HepG2 (cell line): ENCODE results near the gene SRRM1. TPM values are rescaled to one million over a fixed set of nuclear protein-coding genes. Genes with fewer than 3 reads are reported as not detected.

Experiments used
- ATAC-seq: fragments of 200-7000 bp; cut with Tn5 transposase; 3 replicates; pipeline ENCODE4 v1.9.1; 2020; ENCODE audit warnings: mild to moderate bottlenecking, moderate library complexity
- BruUV-seq: library from RNA; stranded (reverse); fragments of 400-500 nt; replicated peaks from 2 replicates; lab custom pipeline; 2021; lab: Mats Ljungman, UMichigan
- CTCF ChIA-PET: fragments of 300-600 bp; formaldehyde crosslinking; extraction: SDS; loops from one replicate; lab custom pipeline; 2021; ENCODE audit warnings: low total read pairs, inconsistent platforms, low intra/inter-chr PET ratio; lab: Yijun Ruan, JAX
- POLR2A ChIA-PET: fragments of 350-600 bp; sonication (Branson Sonifier 250); formaldehyde crosslinking; loops from one replicate; lab custom pipeline; 2020; ENCODE audit warnings: antibody characterized with exemption, inconsistent platforms; lab: Yijun Ruan, JAX
- DNase-seq: peaks from one replicate; pipeline ENCODE4 v3.0.0-alpha.2; 2015; ENCODE audit warnings: low spot score
- FAIRE-seq: peaks from 3 replicates; lab custom pipeline; 2011; peaks lifted over from hg19 to GRCh38; lab: Jason Lieb, UNC
- H2AFZ ChIP-seq: one replicate; pipeline ENCODE4 v1.6.1; 2011; ENCODE audit warnings: low read length, inconsistent platforms
- H3K27ac ChIP-seq: fragments of 300-600 bp; 3 replicates; pipeline ENCODE4 v1.8.0; 2011; ENCODE audit warnings: mixed run types, mild to moderate bottlenecking, mixed read lengths, low read length, inconsistent platforms; ENCODE audit not compliant: insufficient read depth; ENCODE audit errors: extremely low read length
- H3K27me3 ChIP-seq, 2 experiments: fragments of 200-600 bp in 1 of 2; 2 replicates in 1 of 2; 3 replicates in 1 of 2; pipeline versions ENCODE4 v1.6.0 to v1.8.0; 2011; ENCODE audit warnings: low read length in 2 of 2, mild to moderate bottlenecking in 2 of 2, moderate library complexity in 2 of 2, inconsistent platforms in 1 of 2; ENCODE audit not compliant: insufficient read depth in 2 of 2, control insufficient read depth in 1 of 2
- H3K36me3 ChIP-seq, 2 experiments: fragments of 200-600 bp in 1 of 2; replicated peaks in 1 of 2; 2 replicates in 1 of 2; 3 replicates in 1 of 2; pipeline versions ENCODE4 v1.5.1 to v1.8.0; 2011; ENCODE audit warnings: low read length in 2 of 2, inconsistent platforms in 1 of 2; ENCODE audit not compliant: insufficient read depth in 2 of 2, control insufficient read depth in 1 of 2
- H3K4me1 ChIP-seq: 2 replicates; pipeline ENCODE4 v1.5.1; 2012; ENCODE audit warnings: low read length, inconsistent platforms; ENCODE audit not compliant: insufficient read depth
- H3K4me2 ChIP-seq: 2 replicates; pipeline ENCODE4 v1.6.0; 2011; ENCODE audit warnings: low read depth, low read length, inconsistent platforms
- H3K4me3 ChIP-seq, 3 experiments: fragments of 200-600 bp in 1 of 3; sonication (generic), shearing (Covaris generic) in 1 of 3; replicated peaks in 1 of 3; 2 replicates each; pipeline ENCODE4 v1.5.1; 2011 to 2016; ENCODE audit warnings: low read length in 3 of 3, inconsistent platforms in 2 of 3, low read depth in 2 of 3, mild to moderate bottlenecking in 2 of 3, control low read depth in 1 of 3, mixed read lengths in 1 of 3; ENCODE audit not compliant: insufficient read depth in 1 of 3
- H3K79me2 ChIP-seq: one replicate; pipeline ENCODE4 v1.6.1; 2011; ENCODE audit warnings: low read length, inconsistent platforms; ENCODE audit not compliant: insufficient read depth
- H3K9ac ChIP-seq: 2 replicates; pipeline ENCODE4 v1.6.0; 2011; ENCODE audit warnings: mild to moderate bottlenecking, low read depth, low read length, inconsistent platforms; ENCODE audit not compliant: insufficient read depth
- H3K9me3 ChIP-seq: 2 replicates; pipeline ENCODE4 v1.5.1; 2012; ENCODE audit warnings: mild to moderate bottlenecking, low read length
- H4K20me1 ChIP-seq: 2 replicates; pipeline ENCODE4 v1.6.0; 2011; ENCODE audit warnings: inconsistent platforms, mild to moderate bottlenecking, low read length, moderate library complexity; ENCODE audit not compliant: insufficient read depth
- GATAD1 ChIP-seq: IDR thresholded peaks from 2 replicates; pipeline ENCODE4 v1.6.1; 2016; ENCODE audit warnings: missing genetic modification reagents, missing compliant biosample characterization
- MTF1 ChIP-seq: sonication (generic); formaldehyde crosslinking; IDR thresholded peaks from 2 replicates; pipeline ENCODE4 v1.5.0; 2020; ENCODE audit warnings: missing genetic modification reagents
- ZNF318 ChIP-seq: sonication (generic); formaldehyde crosslinking; IDR thresholded peaks from 2 replicates; pipeline ENCODE4 v1.4.0; 2020; ENCODE audit warnings: mild to moderate bottlenecking, missing genetic modification reagents
- WGBS: methylation state at CpG from one replicate; pipeline ENCODE4 v1.1.6; 2017; ENCODE audit warnings: low lambda C conversion rate; 5-methylcytosine and 5-hydroxymethylcytosine counted together
- in situ Hi-C: cut with HindIII; loops from 2 replicates; pipeline ENCODE4 v1.10.0; 2017; ENCODE audit warnings: low pct_unique_long_range_greater_than_20kb; ENCODE audit not compliant: extremely low pct_ligation_motif_present
- intact Hi-C: fragments of 100-400 bp; cut with micrococcal nuclease; formaldehyde crosslinking; loops from one replicate; pipeline ENCODE4 v1.10.0; 2022; ENCODE audit not compliant: unreplicated experiment
- polyA plus RNA-seq, 8 experiments: library from polyadenylated mRNA; depleted of rRNA in 3 of 8; stranded (reverse) in 7 of 8; unstranded in 1 of 8; fragments of >200 nt; fragmentation: Illumina TruSeq in 4 of 8; extraction: Trizol in 4 of 8; gene quantifications; 2 replicates each; pipeline versions ENCODE4 v1.2.1 to v1.2.3, GENCODE V29; 2011 to 2016; ENCODE audit warnings: low read depth in 4 of 8, missing spikeins in 1 of 8, mixed read lengths in 1 of 8; ENCODE audit not compliant: insufficient read depth in 1 of 8
- total RNA-seq, 5 experiments: library from RNA; depleted of rRNA; stranded (reverse); fragments of >200 nt; fragmentation: Illumina TruSeq; extraction: Trizol; gene quantifications; 2 replicates each; pipeline ENCODE4 v1.2.3, GENCODE V29; 2016; ENCODE audit warnings: low read depth in 1 of 5

Gene SRRM1
- total and polyA plus RNA-seq, 2 of the 13 experiments (the other 11 are each of a cell fraction or from before 2014, with no cell fraction given): 31.6 to 44.5 TPM

GRCh38 chr1:24620678-24621077, 22.4 kb upstream of the SRRM1 start:
- ATAC-seq (no peak), FAIRE-seq (no peak), DNase-seq (no peak)
- H3K27ac ChIP-seq: no peak overlapping the region
- H2AFZ ChIP-seq: no peak overlapping the region
- intact Hi-C loops (no loop called here), in situ Hi-C loops (no loop called here)
- 61% methylated on average over 5 of the region's 5 CpGs for WGBS
- TF ChIP-seq ZNF318 (no peak), MTF1 (CRISPR knock-in tag) (no peak), GATAD1 (CRISPR knock-in tag) (no peak)
- peaks cover 0 to 2% of the 10 kb centered on the region in 2 experiments; a peak in 1 of 5 replicates for H3K27me3 ChIP-seq
- H4K20me1 ChIP-seq: no peaks in the 10 kb centered on the region
- no peaks in the 10 kb centered on the region for H3K79me2 ChIP-seq
- ChIA-PET CTCF (no interaction called here), POLR2A (no interaction called here)
- H3K4me2 ChIP-seq: no peak overlapping the region
- no peaks in the 10 kb centered on the region for H3K9me3 ChIP-seq
- no peak overlapping the region for H3K9ac ChIP-seq
- H3K36me3 ChIP-seq: no peaks in the 10 kb centered on the region
- peaks cover 36% of the 10 kb centered on the region for H3K4me1 ChIP-seq
- no TSS peak for BruUV-seq
- no peak overlapping the region for H3K4me3 ChIP-seq
